Retina (tissue), 1 donor: ENCODE data around the gene BCAS4.
A peak's percentile ranks its signal among the peaks of the same experiment; 100 is the strongest.
"Not testable (repeated sequence)": the region's sequence is repeated elsewhere in the genome, so short reads cannot be mapped to it uniquely, and the experiment has no call there.

Experiments
- DNase-seq: peaks from one replicate; pipeline ENCODE4 v3.0.0-alpha.2; 2016

Gene BCAS4

GRCh38 chr20:50794846-50795634 lies at the start of gene BCAS4:
BCAS4 (plus strand) TSS chr20:50795061; CDS start chr20:50795084, 23 bp downstream.
- peak; percentile 88 for DNase-seq

GRCh38 chr20:50745634-50746137 lies 49.2 kb upstream of the BCAS4 start:
- DNase-seq: no peak

- DNase-seq: no peak
These were observed 48.5 kb upstream of the BCAS4 start for GRCh38 chr20:50746138-50746940.

GRCh38 chr20:50747275-50747674 lies 47.6 kb upstream of the BCAS4 start:
- no peak for DNase-seq

GRCh38 chr20:50750145-50750671 lies 44.7 kb upstream of the BCAS4 start:
- DNase-seq: no peak

GRCh38 chr20:50753152-50753551 lies 41.7 kb upstream of the BCAS4 start:
- no peak for DNase-seq

- no peak for DNase-seq
These were observed 40.4 kb upstream of the BCAS4 start for GRCh38 chr20:50754420-50754819.

GRCh38 chr20:50756447-50756846 lies 38.4 kb upstream of the BCAS4 start:
- no peak for DNase-seq

GRCh38 chr20:50758469-50758868 lies 36.4 kb upstream of the BCAS4 start:
- DNase-seq: no peak

- DNase-seq: no peak
These were observed 35.9 kb upstream of the BCAS4 start for GRCh38 chr20:50758992-50759391.

GRCh38 chr20:50759678-50760077 lies 35.2 kb upstream of the BCAS4 start:
- DNase-seq: no peak

GRCh38 chr20:50762045-50762422 lies 32.8 kb upstream of the BCAS4 start:
- DNase-seq: no peak

GRCh38 chr20:50762435-50763220 lies 32.2 kb upstream of the BCAS4 start:
- DNase-seq: no peak

GRCh38 chr20:50763550-50764458 lies 31.1 kb upstream of the BCAS4 start:
- DNase-seq: not testable (repeated sequence)

GRCh38 chr20:50765251-50765650 lies 29.6 kb upstream of the BCAS4 start:
- not testable (repeated sequence) for DNase-seq

- DNase-seq: no peak
These were observed 29.2 kb upstream of the BCAS4 start for GRCh38 chr20:50765674-50766073.

GRCh38 chr20:50766955-50767809 lies 27.7 kb upstream of the BCAS4 start:
- DNase-seq: not testable (repeated sequence)

GRCh38 chr20:50768991-50769390 lies 25.9 kb upstream of the BCAS4 start:
- DNase-seq: not testable (repeated sequence)

- not testable (repeated sequence) for DNase-seq
These were observed 25.2 kb upstream of the BCAS4 start for GRCh38 chr20:50769551-50770085.

- DNase-seq: not testable (repeated sequence)
These were observed 23.3 kb upstream of the BCAS4 start for GRCh38 chr20:50771419-50772080.
